ENCODE data around the gene GNAQ.

GNAQ gene

GRCh38 chr9:77680581-77680980, 351.0 kb downstream of the GNAQ start:
- Histone ChIP-seq H3K4me3 (ENCODE audit: low read length) (no peak overlapping the region), H3K9me3 (ENCODE audit: control insufficient read depth, insufficient read depth, low read length) (no peaks in the 10 kb centered on the region), H3K4me2 (ENCODE audit: low read length) (no peak overlapping the region), H4K20me1 (ENCODE audit: control insufficient read depth, insufficient read depth, low read depth, low read length) (no peaks in the 10 kb centered on the region), H3F3A (ENCODE audit: control insufficient read depth, insufficient read depth) (no peaks in the 10 kb centered on the region), H3K27ac (ENCODE audit: low read depth, low read length) (no peak overlapping the region), H3K27me3 (ENCODE audit: control insufficient read depth, low read length) (no peaks in the 10 kb centered on the region), H3K36me3 (ENCODE audit: control insufficient read depth, low read length) (no peaks in the 10 kb centered on the region), H3K9me2 (replicated peaks; ENCODE audit: control insufficient read depth, low read length) (no peaks in the 10 kb centered on the region), H3K4me1 (ENCODE audit: control insufficient read depth, low read length) (no peaks in the 10 kb centered on the region), H3K79me2 (ENCODE audit: control insufficient read depth, low read length) (no peaks in the 10 kb centered on the region)
- TF ChIP-seq CTCF (IDR thresholded peaks at IDR 0.05; ENCODE audit: low read depth, low read length, poor library complexity, severe bottlenecking) = no peak
- no peak for TF ChIP-seq EZH2phosphoT487 (IDR thresholded peaks at IDR 0.05; ENCODE audit: borderline replicate concordance, low read length)

GRCh38 chr9:77679661-77680368, 351.8 kb downstream of the GNAQ start:
- H3K4me1 ChIP-seq (ENCODE audit: control insufficient read depth, low read length) = no peaks in the 10 kb centered on the region
- no peak overlapping the region for H3K4me2 ChIP-seq (ENCODE audit: low read length)
- H3F3A ChIP-seq (ENCODE audit: control insufficient read depth, insufficient read depth) = no peaks in the 10 kb centered on the region
- H3K9me3 ChIP-seq (ENCODE audit: control insufficient read depth, insufficient read depth, low read length) = no peaks in the 10 kb centered on the region
- H3K9me2 ChIP-seq (replicated peaks; ENCODE audit: control insufficient read depth, low read length) = no peaks in the 10 kb centered on the region
- no peaks in the 10 kb centered on the region for H3K27me3 ChIP-seq (ENCODE audit: control insufficient read depth, low read length)
- no peak for TF ChIP-seq CTCF (IDR thresholded peaks at IDR 0.05; ENCODE audit: low read depth, low read length, poor library complexity, severe bottlenecking)
- TF ChIP-seq EZH2phosphoT487 (IDR thresholded peaks at IDR 0.05; ENCODE audit: borderline replicate concordance, low read length) = no peak
- no peaks in the 10 kb centered on the region for H3K79me2 ChIP-seq (ENCODE audit: control insufficient read depth, low read length)
- no peak overlapping the region for H3K4me3 ChIP-seq (ENCODE audit: low read length)
- no peak overlapping the region for H3K27ac ChIP-seq (ENCODE audit: low read depth, low read length)
- no peaks in the 10 kb centered on the region for H3K36me3 ChIP-seq (ENCODE audit: control insufficient read depth, low read length)
- H4K20me1 ChIP-seq (ENCODE audit: control insufficient read depth, insufficient read depth, low read depth, low read length) = no peaks in the 10 kb centered on the region

- H3K27me3 ChIP-seq (ENCODE audit: control insufficient read depth, low read length) = no peaks in the 10 kb centered on the region
- H3K36me3 ChIP-seq (ENCODE audit: control insufficient read depth, low read length) = no peaks in the 10 kb centered on the region
- H3K4me3 ChIP-seq (ENCODE audit: low read length) = no peak overlapping the region
- no peaks in the 10 kb centered on the region for H3K9me2 ChIP-seq (replicated peaks; ENCODE audit: control insufficient read depth, low read length)
- H3K79me2 ChIP-seq (ENCODE audit: control insufficient read depth, low read length) = no peaks in the 10 kb centered on the region
- H3K4me2 ChIP-seq (ENCODE audit: low read length) = no peak overlapping the region
- no peaks in the 10 kb centered on the region for H3F3A ChIP-seq (ENCODE audit: control insufficient read depth, insufficient read depth)
- H3K9me3 ChIP-seq (ENCODE audit: control insufficient read depth, insufficient read depth, low read length) = no peaks in the 10 kb centered on the region
- H3K27ac ChIP-seq (ENCODE audit: low read depth, low read length) = no peak overlapping the region
- H3K4me1 ChIP-seq (ENCODE audit: control insufficient read depth, low read length) = no peaks in the 10 kb centered on the region
- no peak for TF ChIP-seq EZH2phosphoT487 (IDR thresholded peaks at IDR 0.05; ENCODE audit: borderline replicate concordance, low read length)
- TF ChIP-seq CTCF (IDR thresholded peaks at IDR 0.05; ENCODE audit: low read depth, low read length, poor library complexity, severe bottlenecking) = no peak
- no peaks in the 10 kb centered on the region for H4K20me1 ChIP-seq (ENCODE audit: control insufficient read depth, insufficient read depth, low read depth, low read length)
Observed at GRCh38 chr9:77679088-77679487, 352.5 kb downstream of the GNAQ start.

Data from DOHH2 (cell line).